GM18909 (cell line): ENCODE measurements around the gene FCGR2B.

ENCODE experiments used
- ATAC-seq: cut with Tn5 transposase; IDR thresholded peaks from one replicate; pipeline ENCODE4 v1.9.1; 2021; ENCODE audit warnings: mild to moderate bottlenecking; ENCODE audit not compliant: unreplicated experiment, poor library complexity

FCGR2B gene

GRCh38 chr1:161727256-161727924, 64.4 kb downstream of the FCGR2B start:
- peak; percentile 25 for ATAC-seq
